Gastroesophageal sphincter (tissue), 3 donors: ENCODE results near the gene HIGD2A.

Experiments
- POLR2A ChIP-seq, 2 donors: fragments of 450-650 bp; IDR thresholded peaks; one replicate each; pipeline ENCODE4 v1.6.1; 2017; ENCODE audit warnings: antibody characterized with exemption in 2 of 2, mild to moderate bottlenecking in 2 of 2, moderate library complexity in 1 of 2
- TF ChIP-seq, protein P1 (sequence below), 4 experiments: fragments of 200-600 bp in 2 of 4; fragments of 450-650 bp in 2 of 4; sonication (generic) in 1 of 4; IDR thresholded peaks; one replicate each; pipeline ENCODE4 v1.5.1; 2017 to 2019; ENCODE audit warnings: antibody characterized with exemption in 4 of 4, mild to moderate bottlenecking in 2 of 4, moderate library complexity in 2 of 4

- TF ChIP-seq, protein P1, sequence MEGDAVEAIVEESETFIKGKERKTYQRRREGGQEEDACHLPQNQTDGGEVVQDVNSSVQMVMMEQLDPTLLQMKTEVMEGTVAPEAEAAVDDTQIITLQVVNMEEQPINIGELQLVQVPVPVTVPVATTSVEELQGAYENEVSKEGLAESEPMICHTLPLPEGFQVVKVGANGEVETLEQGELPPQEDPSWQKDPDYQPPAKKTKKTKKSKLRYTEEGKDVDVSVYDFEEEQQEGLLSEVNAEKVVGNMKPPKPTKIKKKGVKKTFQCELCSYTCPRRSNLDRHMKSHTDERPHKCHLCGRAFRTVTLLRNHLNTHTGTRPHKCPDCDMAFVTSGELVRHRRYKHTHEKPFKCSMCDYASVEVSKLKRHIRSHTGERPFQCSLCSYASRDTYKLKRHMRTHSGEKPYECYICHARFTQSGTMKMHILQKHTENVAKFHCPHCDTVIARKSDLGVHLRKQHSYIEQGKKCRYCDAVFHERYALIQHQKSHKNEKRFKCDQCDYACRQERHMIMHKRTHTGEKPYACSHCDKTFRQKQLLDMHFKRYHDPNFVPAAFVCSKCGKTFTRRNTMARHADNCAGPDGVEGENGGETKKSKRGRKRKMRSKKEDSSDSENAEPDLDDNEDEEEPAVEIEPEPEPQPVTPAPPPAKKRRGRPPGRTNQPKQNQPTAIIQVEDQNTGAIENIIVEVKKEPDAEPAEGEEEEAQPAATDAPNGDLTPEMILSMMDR (IDR thresholded peaks at IDR 0.05), result no peak
- no peak for TF ChIP-seq POLR2A (IDR thresholded peaks at IDR 0.05)
These were observed 35.0 kb upstream of the HIGD2A start for GRCh38 chr5:176353533-176353932.
